Mucosa of stomach (tissue), 1 donor: ENCODE measurements around the gene ACSL4.
"Not testable (repeated sequence)": the region's sequence is repeated elsewhere in the genome, so short reads cannot be mapped to it uniquely, and the experiment has no call there.

Experiments used
- H3K27me3 ChIP-seq: one replicate; pipeline ENCODE4 v1.7.0; 2013; ENCODE audit warnings: mild to moderate bottlenecking, low read length; ENCODE audit not compliant: control insufficient read depth, insufficient read depth
- H3K36me3 ChIP-seq: one replicate; pipeline ENCODE4 v1.7.0; 2013; ENCODE audit warnings: low read length; ENCODE audit not compliant: control insufficient read depth, insufficient read depth
- H3K4me1 ChIP-seq: one replicate; pipeline ENCODE4 v1.7.0; 2013; ENCODE audit warnings: mild to moderate bottlenecking, low read length; ENCODE audit not compliant: control insufficient read depth, insufficient read depth
- H3K4me3 ChIP-seq: one replicate; pipeline ENCODE4 v1.7.0; 2013; ENCODE audit warnings: low read length
- H3K9ac ChIP-seq: one replicate; pipeline ENCODE4 v1.7.0; 2013; ENCODE audit warnings: mild to moderate bottlenecking, low read length, moderate library complexity
- H3K9me3 ChIP-seq: one replicate; pipeline ENCODE4 v1.7.0; 2013; ENCODE audit warnings: mild to moderate bottlenecking, low read length, moderate library complexity; ENCODE audit not compliant: control insufficient read depth
- donor health status: Pancreatic carcinoma.

Gene ACSL4

DNA sequence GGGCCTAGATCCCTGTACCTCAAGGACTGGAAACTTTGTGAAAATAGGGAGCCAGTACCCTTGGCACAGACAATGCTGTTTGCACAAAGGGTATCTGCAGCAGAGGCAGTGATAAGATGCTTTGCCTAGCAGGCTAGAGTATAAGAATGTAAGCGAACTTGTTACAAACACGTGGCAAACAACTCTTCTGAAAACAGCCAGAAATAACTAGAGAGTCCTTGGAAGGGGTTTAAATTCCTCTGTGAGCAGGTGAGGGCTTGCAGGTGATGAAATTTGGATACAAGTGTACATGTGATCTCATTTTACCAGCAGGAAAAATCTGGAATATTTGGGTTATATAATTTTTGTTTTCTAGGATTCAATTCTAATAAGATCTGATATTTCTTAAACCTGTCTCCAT, 18.6 kb upstream of the ACSL4 start:
- no peaks in the 10 kb centered on the region for H3K9me3 ChIP-seq
- no peaks in the 10 kb centered on the region for H3K4me1 ChIP-seq
- H3K27me3 ChIP-seq, result no peaks in the 10 kb centered on the region
- no peak overlapping the region for H3K9ac ChIP-seq
- H3K36me3 ChIP-seq, result no peaks in the 10 kb centered on the region
- H3K4me3 ChIP-seq, result no peak overlapping the region

DNA sequence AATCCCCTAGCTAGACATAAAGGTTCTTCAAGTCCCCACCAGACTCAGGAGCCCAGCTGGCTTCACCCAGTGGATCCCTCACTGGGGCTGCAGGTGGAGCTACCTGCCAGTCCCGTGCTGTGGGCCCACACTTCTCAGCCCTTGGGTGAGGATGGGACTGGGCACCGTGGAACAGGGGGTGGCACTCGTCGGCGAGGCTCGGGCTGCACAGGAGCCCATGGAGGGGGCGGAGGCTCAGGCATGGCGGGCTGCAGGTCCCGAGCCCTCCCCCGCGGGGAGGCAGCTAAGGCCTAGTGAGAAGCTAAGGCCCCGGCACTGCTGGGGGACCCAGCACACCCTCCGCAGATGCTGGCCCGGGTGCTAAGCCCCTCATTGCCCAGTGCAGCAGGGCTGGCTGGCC, 16.1 kb upstream of the ACSL4 start:
- Histone ChIP-seq H3K9ac (no peak overlapping the region), H3K36me3 (no peaks in the 10 kb centered on the region), H3K4me1 (no peaks in the 10 kb centered on the region), H3K9me3 (no peaks in the 10 kb centered on the region), H3K4me3 (no peak overlapping the region), H3K27me3 (no peaks in the 10 kb centered on the region)

DNA sequence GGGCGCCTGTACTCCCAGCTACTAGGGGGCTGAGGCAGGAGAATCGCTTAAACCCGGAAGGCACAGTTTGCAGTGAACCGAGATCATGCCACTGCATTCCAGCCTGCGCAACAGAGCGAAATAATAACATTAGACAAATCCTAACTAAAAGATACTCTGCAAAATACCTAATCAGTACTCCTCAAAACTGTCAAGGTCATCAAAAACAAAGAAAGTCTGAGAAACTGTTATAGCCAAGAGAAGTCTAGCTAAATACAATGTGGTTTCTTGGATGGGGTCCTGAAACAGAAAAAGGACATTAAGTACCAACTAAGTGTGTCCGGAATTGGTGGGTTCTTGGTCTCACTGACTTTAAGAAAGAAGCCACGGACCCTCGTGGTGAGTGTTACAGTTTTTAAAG, 14.6 kb upstream of the ACSL4 start:
- Histone ChIP-seq H3K4me1 (no peaks in the 10 kb centered on the region), H3K36me3 (no peaks in the 10 kb centered on the region), H3K27me3 (no peaks in the 10 kb centered on the region), H3K4me3 (no peak overlapping the region), H3K9me3 (no peaks in the 10 kb centered on the region), H3K9ac (no peak overlapping the region)

DNA sequence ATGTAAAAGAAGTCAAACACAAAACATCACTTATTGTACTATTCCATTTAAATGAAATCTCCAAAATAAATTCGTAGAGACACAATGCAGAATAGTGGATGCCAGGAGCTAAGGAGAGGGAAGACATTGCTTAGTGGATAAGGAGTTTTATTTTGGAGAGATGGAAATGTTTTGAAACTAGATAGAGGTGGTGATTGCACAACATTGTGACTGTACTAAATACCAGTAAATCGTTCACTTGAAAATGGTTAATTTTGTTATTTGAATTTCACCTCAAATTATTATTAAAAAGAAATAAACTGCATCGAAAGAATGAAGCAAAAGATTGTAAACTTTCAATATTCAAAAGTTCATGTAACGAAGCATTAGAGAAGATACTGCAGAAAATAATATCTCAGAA, 9.7 kb upstream of the ACSL4 start:
- Histone ChIP-seq H3K9ac (no peak overlapping the region), H3K4me1 (no peaks in the 10 kb centered on the region), H3K27me3 (no peaks in the 10 kb centered on the region), H3K36me3 (no peaks in the 10 kb centered on the region), H3K9me3 (no peaks in the 10 kb centered on the region), H3K4me3 (no peak overlapping the region)

DNA sequence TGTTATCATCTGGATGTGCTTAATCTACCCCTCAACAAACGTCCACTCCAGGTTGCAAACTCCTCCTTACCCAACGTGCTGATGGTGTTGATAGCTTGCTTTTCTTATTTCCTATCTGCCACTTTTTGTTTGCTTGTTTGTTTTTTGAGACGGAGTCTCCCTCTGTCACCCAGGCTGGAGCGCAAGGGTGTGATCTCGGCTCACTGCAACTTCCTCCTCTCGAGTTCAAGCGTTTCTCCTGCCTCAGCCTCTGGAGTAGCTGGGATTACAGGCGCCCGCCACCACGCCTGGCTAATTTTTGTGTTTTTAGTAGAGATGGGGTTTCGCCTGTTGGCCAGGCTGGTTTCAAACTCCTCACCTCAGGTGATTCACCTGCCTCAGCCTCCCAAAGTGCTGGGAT, 7.8 kb upstream of the ACSL4 start:
- H3K9ac ChIP-seq, H3K4me1 ChIP-seq, H3K27me3 ChIP-seq, H3K4me3 ChIP-seq, H3K36me3 ChIP-seq, H3K9me3 ChIP-seq: not testable (repeated sequence)

DNA sequence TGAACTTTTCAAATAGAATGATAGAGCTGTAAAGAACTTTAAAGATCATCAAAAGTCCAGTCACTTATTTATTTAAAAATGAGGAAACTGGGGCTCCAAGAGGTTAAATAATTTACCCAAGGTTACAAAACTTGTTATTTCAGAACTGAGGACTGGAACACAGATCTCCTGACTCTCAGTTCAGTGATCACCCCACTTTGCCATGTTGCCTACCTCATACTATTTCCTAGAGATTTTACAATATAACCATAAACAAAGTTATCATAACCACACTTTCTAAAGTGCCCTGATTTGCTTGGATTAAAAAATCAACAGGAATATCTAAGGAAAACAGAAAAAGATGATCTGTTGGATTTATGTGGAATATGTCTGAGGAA, 7.4 kb upstream of the ACSL4 start:
- Histone ChIP-seq H3K27me3 (no peaks in the 10 kb centered on the region), H3K36me3 (no peaks in the 10 kb centered on the region), H3K9ac (no peak overlapping the region), H3K4me1 (no peaks in the 10 kb centered on the region), H3K9me3 (no peaks in the 10 kb centered on the region), H3K4me3 (no peak overlapping the region)

DNA sequence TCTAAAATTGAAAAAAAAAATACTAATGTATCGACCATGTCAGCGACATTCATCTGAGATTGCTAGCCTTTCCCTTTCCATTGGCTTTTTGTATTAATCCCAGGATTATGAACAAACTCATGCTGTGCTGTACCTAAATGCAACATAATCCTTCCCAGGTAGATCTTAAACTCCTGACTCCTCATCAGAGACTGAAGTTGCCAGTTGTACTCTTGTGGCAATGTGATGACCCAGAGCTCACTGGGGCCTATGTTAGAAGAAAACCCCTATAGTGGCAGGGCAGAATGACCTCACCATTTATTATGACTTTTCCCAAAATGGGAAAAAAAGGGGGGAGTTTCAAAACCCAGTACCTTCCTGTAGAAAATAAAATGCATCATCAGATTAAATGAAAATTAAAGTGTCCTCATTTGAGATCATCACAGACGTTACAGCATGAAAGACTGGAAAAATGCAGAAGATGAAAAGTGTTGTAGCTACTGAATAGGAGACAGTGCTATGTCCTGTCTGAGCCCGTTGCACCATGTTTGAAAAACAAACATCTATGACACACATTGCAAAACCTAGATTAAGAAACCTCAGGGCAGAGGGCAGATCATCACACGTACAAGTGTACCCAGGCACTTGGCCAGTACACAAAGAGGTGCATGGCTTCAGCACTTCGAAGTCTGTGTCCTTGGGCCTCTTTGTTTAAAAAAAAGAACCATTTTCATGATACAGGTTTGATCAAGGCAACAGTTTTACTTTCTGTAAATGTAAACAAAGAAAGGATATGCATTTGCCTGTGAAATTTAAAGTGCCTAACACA, 6.8 kb upstream of the ACSL4 start:
- Histone ChIP-seq H3K36me3 (no peaks in the 10 kb centered on the region), H3K9ac (no peak overlapping the region), H3K4me1 (no peaks in the 10 kb centered on the region), H3K9me3 (no peaks in the 10 kb centered on the region), H3K4me3 (no peak overlapping the region), H3K27me3 (no peaks in the 10 kb centered on the region)

DNA sequence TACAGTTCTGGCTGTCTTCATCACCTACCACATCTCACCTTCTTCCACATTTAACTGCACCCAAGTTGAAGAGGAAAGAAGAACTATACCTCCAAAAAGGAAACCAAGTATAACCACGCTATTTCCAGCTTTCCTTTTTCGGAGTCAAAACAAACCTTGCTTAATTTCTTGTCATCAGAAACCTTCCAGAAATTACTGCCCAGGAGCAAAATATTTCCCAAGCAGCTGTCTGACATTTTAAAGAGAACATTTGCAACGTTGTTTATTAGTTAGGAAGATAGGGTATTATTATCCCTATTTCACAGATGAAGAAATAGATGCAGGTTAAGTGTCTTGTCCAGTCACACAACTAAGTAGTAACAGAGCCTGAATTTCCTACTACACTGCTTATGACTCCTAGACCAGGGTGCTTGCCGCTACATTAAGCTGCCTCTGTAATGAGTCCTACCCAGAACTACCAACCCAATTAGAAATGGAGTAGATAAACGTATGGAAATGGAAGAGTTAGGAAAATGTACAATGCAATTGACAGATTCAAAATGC, 2.2 kb upstream of the ACSL4 start:
- no peak overlapping the region for H3K4me3 ChIP-seq
- no peaks in the 10 kb centered on the region for H3K27me3 ChIP-seq
- no peak overlapping the region for H3K9ac ChIP-seq
- H3K9me3 ChIP-seq, result no peaks in the 10 kb centered on the region
- H3K4me1 ChIP-seq, result no peaks in the 10 kb centered on the region
- no peaks in the 10 kb centered on the region for H3K36me3 ChIP-seq

DNA sequence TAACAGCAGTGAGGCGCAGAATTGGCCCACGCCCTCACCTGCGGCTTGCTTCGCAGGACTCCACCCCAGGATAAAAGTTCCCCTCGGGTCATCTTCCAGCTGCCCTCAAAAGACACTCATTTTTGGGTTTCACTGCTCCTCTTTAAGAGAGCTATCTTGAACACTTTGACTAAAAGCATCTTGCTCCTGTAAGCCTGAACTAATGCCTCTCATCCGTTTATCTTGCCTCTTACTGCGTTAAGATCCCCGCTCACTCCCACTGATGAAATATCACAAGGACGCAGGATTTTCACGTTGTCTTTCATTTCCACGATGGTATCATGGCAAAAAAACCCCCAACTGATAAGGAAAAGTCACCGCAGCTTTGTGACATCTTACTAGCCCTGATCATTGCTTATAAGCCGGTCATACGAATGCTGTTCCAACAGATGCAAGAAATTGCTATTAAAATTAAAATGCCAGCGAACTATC, 591 bp upstream of the ACSL4 start:
- Histone ChIP-seq H3K4me1 (no peaks in the 10 kb centered on the region), H3K9ac (peak overlapping the region; percentile 36), H3K9me3 (no peaks in the 10 kb centered on the region), H3K27me3 (no peaks in the 10 kb centered on the region), H3K4me3 (peak overlapping the region; percentile 6), H3K36me3 (no peaks in the 10 kb centered on the region)

DNA sequence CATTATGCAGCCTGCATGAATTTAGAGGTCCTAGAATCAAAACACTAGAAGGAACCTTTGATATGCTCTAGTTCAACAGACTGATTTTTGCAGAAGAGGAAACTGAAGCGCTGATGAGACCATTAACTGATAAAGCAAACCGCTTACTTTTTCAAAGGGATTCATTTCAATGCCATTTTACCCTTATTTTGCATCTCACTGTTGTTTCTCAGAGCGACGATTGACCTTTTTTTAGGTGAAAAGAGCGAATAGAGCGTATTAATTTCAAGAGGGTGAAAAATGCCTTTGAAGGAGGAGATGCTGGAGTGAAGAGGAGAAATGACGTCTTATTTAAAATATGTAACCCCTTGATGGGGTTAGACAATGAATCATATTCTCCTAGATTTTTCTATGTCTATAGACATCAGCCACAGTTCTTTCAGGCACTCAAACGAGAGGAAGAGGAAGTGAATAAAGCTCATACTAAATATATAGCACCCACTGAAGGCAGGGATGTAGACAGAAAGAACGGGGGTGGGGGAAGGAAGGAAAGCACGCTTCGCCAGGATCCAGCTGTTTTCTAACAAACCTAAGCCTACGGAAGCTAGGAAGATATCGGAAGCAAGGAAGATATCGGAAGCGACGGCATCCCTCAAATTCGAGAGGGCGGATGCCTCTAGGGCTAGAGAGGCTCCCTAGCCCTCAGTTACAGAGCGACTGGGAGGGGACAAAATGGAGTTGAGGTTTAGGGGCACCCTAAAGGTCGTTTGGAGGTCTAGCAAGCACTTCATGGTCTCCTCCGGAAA, 848 bp downstream of the ACSL4 start:
- Histone ChIP-seq H3K27me3 (no peaks in the 10 kb centered on the region), H3K36me3 (no peaks in the 10 kb centered on the region), H3K4me3 (peak overlapping the region; percentile 80), H3K9me3 (no peaks in the 10 kb centered on the region), H3K9ac (peak overlapping the region; percentile 83), H3K4me1 (peaks cover 7% of the 10 kb centered on the region)

DNA sequence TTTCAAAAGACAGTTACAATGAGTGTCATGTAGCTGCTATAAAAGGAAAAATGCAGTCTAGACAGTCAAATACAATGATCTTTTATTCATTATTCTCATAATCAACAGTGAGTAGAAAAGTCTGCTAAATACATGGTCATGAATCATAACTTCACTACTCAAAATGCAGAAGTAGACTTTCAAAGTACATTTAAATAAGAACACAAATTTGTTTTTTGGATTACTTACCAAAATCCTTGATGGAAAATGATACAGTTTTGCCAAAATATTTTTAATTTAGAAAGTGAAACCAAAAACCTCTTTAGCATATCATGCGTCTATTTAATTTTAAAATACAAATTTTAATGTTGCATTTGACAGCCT, 4.9 kb downstream of the ACSL4 start:
- Histone ChIP-seq H3K36me3 (no peaks in the 10 kb centered on the region), H3K4me1 (peaks cover 8% of the 10 kb centered on the region), H3K4me3 (no peak overlapping the region), H3K9me3 (no peaks in the 10 kb centered on the region), H3K9ac (no peak overlapping the region), H3K27me3 (no peaks in the 10 kb centered on the region)

DNA sequence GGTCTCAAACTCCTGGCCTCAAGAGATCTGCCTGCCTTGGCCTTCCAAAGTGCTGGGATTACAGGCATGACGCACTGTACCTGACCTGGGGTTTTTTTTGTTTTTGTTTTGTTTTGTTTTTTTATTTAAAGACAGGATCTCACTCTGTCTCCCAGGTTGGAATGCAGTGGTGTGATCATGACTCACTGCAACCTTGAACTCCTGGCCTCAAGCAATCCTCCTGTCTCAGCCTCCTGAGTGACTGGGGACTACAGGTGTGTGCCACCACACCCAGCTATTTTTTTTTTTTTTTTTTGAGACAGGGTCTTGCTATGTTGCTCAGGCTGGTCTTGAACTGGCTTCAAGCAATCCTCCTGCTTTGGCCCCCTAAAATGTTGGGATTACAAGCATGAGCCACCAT, 8.1 kb downstream of the ACSL4 start:
- H3K4me1 ChIP-seq, H3K9me3 ChIP-seq, H3K36me3 ChIP-seq: not testable (repeated sequence)

More for the DNA sequence above, 8.1 kb downstream of the ACSL4 start:
- not testable (repeated sequence) for H3K9ac ChIP-seq, H3K27me3 ChIP-seq, H3K4me3 ChIP-seq
